Endothelial cell of umbilical vein (primary cell): ENCODE data around the gene FUT2. TPM values are rescaled to one million over a fixed set of nuclear protein-coding genes. Genes with fewer than 3 reads are reported as not detected.

Source experiments
- BruUV-seq: library from RNA; stranded (reverse); fragments of 400-500 nt; replicated peaks from 2 replicates; lab custom pipeline; 2021; lab: Mats Ljungman, UMichigan
- CTCF ChIA-PET: fragments of 300-600, 350-600 bp; sonication (Branson Sonifier 250); formaldehyde crosslinking; loops from one replicate; lab custom pipeline; 2021; ENCODE audit warnings: antibody characterized with exemption, inconsistent platforms; lab: Charles Lee
- POLR2A ChIA-PET: fragments of 300-600, 350-600 bp; sonication (Branson Sonifier 250); formaldehyde crosslinking; loops from one replicate; lab custom pipeline; 2021; ENCODE audit warnings: antibody characterized with exemption, inconsistent platforms; lab: Charles Lee
- DNase-seq: peaks from one replicate; pipeline ENCODE4 v3.0.0-alpha.2; 2011; ENCODE audit warnings: low read depth, low spot score
- FAIRE-seq: peaks from 2 replicates; lab custom pipeline; 2011; peaks lifted over from hg19 to GRCh38; lab: Jason Lieb, UNC
- H2AFZ ChIP-seq: 2 replicates; pipeline ENCODE4 v1.6.0; 2012; ENCODE audit warnings: low read depth, low read length, control low read depth, inconsistent platforms
- H3K27ac ChIP-seq: 2 replicates; pipeline ENCODE4 v1.5.1; 2011; ENCODE audit warnings: low read depth, mild to moderate bottlenecking, control low read depth, low read length, moderate library complexity; ENCODE audit not compliant: insufficient read depth
- H3K27me3 ChIP-seq, 2 experiments: 2 replicates each; pipeline versions ENCODE4 v1.6.0 to v1.6.1; 2011; ENCODE audit warnings: low read length in 2 of 2, mixed read lengths in 1 of 2; ENCODE audit not compliant: control insufficient read depth in 2 of 2, insufficient read depth in 2 of 2
- H3K36me3 ChIP-seq, 2 experiments: 2 replicates in 1 of 2; 3 replicates in 1 of 2; pipeline ENCODE4 v1.5.1; 2011; ENCODE audit warnings: low read length in 2 of 2, mild to moderate bottlenecking in 1 of 2, moderate library complexity in 1 of 2; ENCODE audit not compliant: control insufficient read depth in 2 of 2, insufficient read depth in 2 of 2; ENCODE audit errors: extremely low read depth in 1 of 2
- H3K4me1 ChIP-seq: 3 replicates; pipeline ENCODE4 v1.5.1; 2011; ENCODE audit warnings: mild to moderate bottlenecking, low read length; ENCODE audit not compliant: control insufficient read depth, insufficient read depth; ENCODE audit errors: extremely low read depth
- H3K4me2 ChIP-seq: 2 replicates; pipeline ENCODE4 v1.6.1; 2011; ENCODE audit warnings: low read length, control low read depth, mixed read lengths; ENCODE audit not compliant: insufficient read depth
- H3K4me3 ChIP-seq, 3 experiments: fragments of 200-600 bp in 1 of 3; sonication (generic), shearing (Covaris generic) in 1 of 3; replicated peaks in 1 of 3; 2 replicates each; pipeline ENCODE4 v1.5.1; 2011 to 2016; ENCODE audit warnings: control low read depth in 3 of 3, low read length in 3 of 3, mild to moderate bottlenecking in 2 of 3, inconsistent platforms in 1 of 3, low read depth in 1 of 3, moderate library complexity in 1 of 3; ENCODE audit not compliant: insufficient read depth in 1 of 3
- H3K79me2 ChIP-seq: 2 replicates; pipeline ENCODE4 v1.6.0; 2012; ENCODE audit warnings: low read length, inconsistent platforms; ENCODE audit not compliant: control insufficient read depth, insufficient read depth
- H3K9ac ChIP-seq: replicated peaks from 2 replicates; pipeline ENCODE3; 2011; ENCODE audit warnings: low read length, control low read depth; ENCODE audit not compliant: insufficient read depth; ENCODE audit errors: extremely low read depth
- H3K9me1 ChIP-seq: replicated peaks from 3 replicates; pipeline ENCODE4 v1.6.0; 2011; ENCODE audit warnings: mild to moderate bottlenecking, low read length; ENCODE audit not compliant: control insufficient read depth, insufficient read depth; ENCODE audit errors: extremely low read depth
- H3K9me3 ChIP-seq: replicated peaks from 2 replicates; pipeline ENCODE4 v1.5.1; 2012; ENCODE audit warnings: low read length, inconsistent platforms; ENCODE audit not compliant: control insufficient read depth, insufficient read depth
- H4K20me1 ChIP-seq: replicated peaks from 2 replicates; pipeline ENCODE3; 2011; ENCODE audit warnings: mild to moderate bottlenecking, low read length; ENCODE audit not compliant: control insufficient read depth, insufficient read depth; ENCODE audit errors: extremely low read depth
- EZH2 ChIP-seq: IDR thresholded peaks from 2 replicates; pipeline ENCODE4 v1.6.1; 2012; ENCODE audit warnings: borderline replicate concordance, low read depth, mild to moderate bottlenecking, moderate library complexity, low read length, inconsistent platforms; ENCODE audit not compliant: severe bottlenecking
- FOS ChIP-seq: IDR thresholded peaks from 2 replicates; pipeline ENCODE4 v1.6.1; 2011; ENCODE audit warnings: mild to moderate bottlenecking, low read length, moderate library complexity, borderline replicate concordance; ENCODE audit not compliant: insufficient read depth
- GATA2 ChIP-seq: IDR thresholded peaks from 2 replicates; pipeline ENCODE4 v1.7.0; 2011; ENCODE audit warnings: low read depth, mild to moderate bottlenecking, moderate library complexity, mixed read lengths, low read length; ENCODE audit not compliant: insufficient read length, insufficient read depth
- JUN ChIP-seq: IDR thresholded peaks from 2 replicates; pipeline ENCODE4 v1.6.1; 2011; ENCODE audit warnings: borderline replicate concordance, low read depth; ENCODE audit not compliant: insufficient read length, insufficient read depth
- MYC ChIP-seq: IDR thresholded peaks from one replicate; pipeline ENCODE4 v1.6.1; 2011; ENCODE audit warnings: mild to moderate bottlenecking, low read depth, low read length
- POLR2A ChIP-seq: IDR thresholded peaks from 2 replicates; pipeline ENCODE4 v1.6.1; 2012; ENCODE audit warnings: low read depth, mild to moderate bottlenecking, control low read depth, low read length
- POLR2AphosphoS5 ChIP-seq: IDR thresholded peaks from 2 replicates; pipeline ENCODE4 v1.6.1; 2012; ENCODE audit warnings: low read depth, mild to moderate bottlenecking, control low read depth, low read length, moderate library complexity; ENCODE audit not compliant: insufficient read depth
- dilution Hi-C: fragments of 300-500 bp; cut with MboI; formaldehyde crosslinking; loops from one replicate; pipeline ENCODE4 v1.15.0; 2019; ENCODE audit warnings: low sequenced_read_pairs; ENCODE audit not compliant: extremely low pct_ligation_motif_present
- intact Hi-C: fragments of 100-400 bp; cut with micrococcal nuclease; formaldehyde crosslinking; loops from one replicate; pipeline ENCODE4 v1.10.0; 2022
- polyA plus RNA-seq, 4 experiments: library from polyadenylated mRNA; depleted of rRNA in 3 of 4; stranded (reverse) in 3 of 4; unstranded in 1 of 4; fragments of >200 nt; gene quantifications; 2 replicates each; pipeline versions ENCODE4 v1.2.1 to v1.2.3, GENCODE V29; 2011 to 2012; ENCODE audit warnings: missing spikeins in 1 of 4
- total RNA-seq: library from RNA; stranded (reverse); gene quantifications from 2 replicates; pipeline ENCODE4 v1.2.3, GENCODE V29; 2021
- TF ChIP-seq, protein P1 (sequence below), 2 donors: IDR thresholded peaks; 1 replicate in 1 of 2; 2 replicates in 1 of 2; pipeline ENCODE4 v1.5.1; 2011; ENCODE audit warnings: low read length in 2 of 2, mild to moderate bottlenecking in 2 of 2, moderate library complexity in 2 of 2, control low read depth in 1 of 2, inconsistent platforms in 1 of 2, low read depth in 1 of 2; ENCODE audit not compliant: insufficient read depth in 1 of 2; ENCODE audit errors: extremely low read depth in 1 of 2
- TF ChIP-seq, protein P2 (sequence below): IDR thresholded peaks from 2 replicates; pipeline ENCODE4 v1.6.1; 2011; ENCODE audit not compliant: insufficient read depth, insufficient read length

The FUT2 gene
- total and polyA plus RNA-seq, 2 donors (not counting 3 experiments of a cell fraction or from before 2014, with no cell fraction given): not detected

DNA sequence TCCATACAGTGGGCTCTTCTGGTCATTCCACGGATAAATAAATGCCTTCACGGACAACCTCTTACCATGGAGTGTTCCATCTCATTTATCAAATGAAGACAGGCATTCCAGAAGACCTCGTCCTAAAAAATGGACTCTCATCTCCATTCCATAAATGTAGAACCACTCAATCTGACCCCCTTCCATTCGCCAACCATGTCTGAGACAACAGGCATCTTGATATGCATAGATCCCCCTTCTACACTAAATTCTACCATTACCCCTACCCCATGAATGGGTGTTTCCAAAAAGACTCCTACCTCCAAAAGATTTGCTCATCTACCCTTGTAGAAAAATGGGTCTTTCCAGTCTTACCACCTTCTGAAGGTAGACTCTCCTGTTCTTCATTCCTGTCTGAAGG lies 35.7 kb downstream of the FUT2 start:
- Histone ChIP-seq H3K9me1 (no peaks in the 10 kb centered on the region), H4K20me1 (no peaks in the 10 kb centered on the region), H3K9me3 (no peaks in the 10 kb centered on the region), H3K36me3 (peaks cover 16 to 35% of the 10 kb centered on the region in 2 experiments), H3K4me2 (no peak overlapping the region), H3K4me1 (peaks cover 11% of the 10 kb centered on the region), H3K27ac (no peak overlapping the region), H3K79me2 (peaks cover 15% of the 10 kb centered on the region), H2AFZ (no peak overlapping the region), H3K27me3 (no peaks in the 10 kb centered on the region), H3K4me3 (no peak overlapping the region), H3K9ac (no peak overlapping the region)
- dilution Hi-C loops (no loop called here), intact Hi-C loops (no loop called here)
- FAIRE-seq (peak; percentile 38), DNase-seq (no peak)
- ChIA-PET CTCF (no interaction called here), POLR2A (no interaction called here)
- TF ChIP-seq, protein P1, sequence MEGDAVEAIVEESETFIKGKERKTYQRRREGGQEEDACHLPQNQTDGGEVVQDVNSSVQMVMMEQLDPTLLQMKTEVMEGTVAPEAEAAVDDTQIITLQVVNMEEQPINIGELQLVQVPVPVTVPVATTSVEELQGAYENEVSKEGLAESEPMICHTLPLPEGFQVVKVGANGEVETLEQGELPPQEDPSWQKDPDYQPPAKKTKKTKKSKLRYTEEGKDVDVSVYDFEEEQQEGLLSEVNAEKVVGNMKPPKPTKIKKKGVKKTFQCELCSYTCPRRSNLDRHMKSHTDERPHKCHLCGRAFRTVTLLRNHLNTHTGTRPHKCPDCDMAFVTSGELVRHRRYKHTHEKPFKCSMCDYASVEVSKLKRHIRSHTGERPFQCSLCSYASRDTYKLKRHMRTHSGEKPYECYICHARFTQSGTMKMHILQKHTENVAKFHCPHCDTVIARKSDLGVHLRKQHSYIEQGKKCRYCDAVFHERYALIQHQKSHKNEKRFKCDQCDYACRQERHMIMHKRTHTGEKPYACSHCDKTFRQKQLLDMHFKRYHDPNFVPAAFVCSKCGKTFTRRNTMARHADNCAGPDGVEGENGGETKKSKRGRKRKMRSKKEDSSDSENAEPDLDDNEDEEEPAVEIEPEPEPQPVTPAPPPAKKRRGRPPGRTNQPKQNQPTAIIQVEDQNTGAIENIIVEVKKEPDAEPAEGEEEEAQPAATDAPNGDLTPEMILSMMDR (IDR thresholded peaks at IDR 0.05; ENCODE audit: extremely low read depth in 1 of 2, insufficient read depth in 1 of 2, low read depth in 1 of 2, low read length in 2 of 2): no peak
- TF ChIP-seq POLR2A: no peak
- no peak for TF ChIP-seq MYC
- no peak for TF ChIP-seq EZH2
- TF ChIP-seq, protein P2, sequence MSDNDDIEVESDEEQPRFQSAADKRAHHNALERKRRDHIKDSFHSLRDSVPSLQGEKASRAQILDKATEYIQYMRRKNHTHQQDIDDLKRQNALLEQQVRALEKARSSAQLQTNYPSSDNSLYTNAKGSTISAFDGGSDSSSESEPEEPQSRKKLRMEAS: no peak
- TF ChIP-seq POLR2AphosphoS5: no peak
- TF ChIP-seq FOS: no peak
- no peak for TF ChIP-seq JUN
- no peak for TF ChIP-seq GATA2
- BruUV-seq: no TSS peak
